GM18861 (cell line): ENCODE data around the gene TJP1.
"Not testable (repeated sequence)": the region's sequence is repeated elsewhere in the genome, so short reads cannot be mapped to it uniquely, and the experiment has no call there.

Source experiments
- ATAC-seq: cut with Tn5 transposase; IDR thresholded peaks from one replicate; pipeline ENCODE4 v1.9.1; 2021; ENCODE audit not compliant: unreplicated experiment

The TJP1 gene

GRCh38 chr15:29840054-29840453 lies 17.8 kb upstream of the TJP1 start:
- no peak for ATAC-seq

GRCh38 chr15:29838352-29839010 lies 16.2 kb upstream of the TJP1 start:
- ATAC-seq, result no peak

- ATAC-seq, result no peak
These were observed 13.0 kb upstream of the TJP1 start for GRCh38 chr15:29835301-29835700.

- no peak for ATAC-seq
These were observed 10.4 kb upstream of the TJP1 start for GRCh38 chr15:29832709-29833108.

GRCh38 chr15:29826908-29827820 lies 4.9 kb upstream of the TJP1 start:
- no peak for ATAC-seq

GRCh38 chr15:29825227-29825626 lies 3.0 kb upstream of the TJP1 start:
- ATAC-seq, result no peak

- no peak for ATAC-seq
These were observed 604 bp upstream of the TJP1 start for GRCh38 chr15:29822684-29823459.

- no peak for ATAC-seq
These were observed 710 bp downstream of the TJP1 start for GRCh38 chr15:29821416-29822099.

GRCh38 chr15:29820394-29821154 lies 1.7 kb downstream of the TJP1 start:
- ATAC-seq, result no peak

GRCh38 chr15:29819979-29820378 lies 2.3 kb downstream of the TJP1 start:
- no peak for ATAC-seq

GRCh38 chr15:29818141-29818540 lies 4.1 kb downstream of the TJP1 start:
- ATAC-seq, result no peak

GRCh38 chr15:29817455-29817854 lies 4.8 kb downstream of the TJP1 start:
- not testable (repeated sequence) for ATAC-seq

GRCh38 chr15:29815000-29815710 lies 7.1 kb downstream of the TJP1 start:
- no peak for ATAC-seq

- no peak for ATAC-seq
These were observed 9.3 kb downstream of the TJP1 start for GRCh38 chr15:29813009-29813408.

- no peak for ATAC-seq
These were observed 9.9 kb downstream of the TJP1 start for GRCh38 chr15:29812384-29812694.

GRCh38 chr15:29811691-29812383 lies 10.4 kb downstream of the TJP1 start:
- no peak for ATAC-seq

- ATAC-seq, result no peak
These were observed 16.6 kb downstream of the TJP1 start for GRCh38 chr15:29805708-29806104.

GRCh38 chr15:29805043-29805707 lies 17.1 kb downstream of the TJP1 start:
- ATAC-seq, result no peak

- no peak for ATAC-seq
These were observed 19.9 kb downstream of the TJP1 start for GRCh38 chr15:29802411-29802810.
